Skeletal muscle tissue (tissue), 4 donors: ENCODE measurements around the gene SLC12A7. TPM values are rescaled to one million over a fixed set of nuclear protein-coding genes. Genes with fewer than 3 reads are reported as not detected.

Source experiments
- H3K27ac ChIP-seq: one replicate; pipeline ENCODE4 v1.7.0; 2013; ENCODE audit warnings: mild to moderate bottlenecking, low read depth, low read length, inconsistent platforms
- H3K27me3 ChIP-seq, 3 donors: one replicate each; pipeline ENCODE4 v1.7.0; 2013; ENCODE audit warnings: low read length in 3 of 3; ENCODE audit not compliant: control insufficient read depth in 3 of 3, insufficient read depth in 3 of 3
- H3K36me3 ChIP-seq, 3 donors: one replicate each; pipeline ENCODE4 v1.7.0; 2013; ENCODE audit warnings: low read length in 3 of 3; ENCODE audit not compliant: control insufficient read depth in 3 of 3, insufficient read depth in 3 of 3
- H3K4me1 ChIP-seq, 3 donors: one replicate each; pipeline ENCODE4 v1.7.0; 2013; ENCODE audit warnings: low read length in 3 of 3, mild to moderate bottlenecking in 3 of 3; ENCODE audit not compliant: control insufficient read depth in 3 of 3, insufficient read depth in 3 of 3
- H3K4me3 ChIP-seq, 3 donors: one replicate each; pipeline ENCODE4 v1.7.0; 2013; ENCODE audit warnings: low read length in 3 of 3
- H3K9ac ChIP-seq, 3 donors: one replicate each; pipeline ENCODE4 v1.7.0; 2013; ENCODE audit warnings: low read length in 3 of 3, mild to moderate bottlenecking in 3 of 3, moderate library complexity in 2 of 3, low read depth in 1 of 3
- H3K9me3 ChIP-seq, 3 donors: one replicate each; pipeline ENCODE4 v1.7.0; 2013; ENCODE audit warnings: low read length in 3 of 3; ENCODE audit not compliant: control insufficient read depth in 3 of 3
- total RNA-seq: library from RNA; depleted of rRNA; stranded (reverse); fragments of >200 nt; gene quantifications from one replicate; pipeline ENCODE4 v1.2.3, GENCODE V29; 2014
- donor health status: Osteomylitis.

The SLC12A7 gene
- total RNA-seq, 1 donor from 2014 or later = 5.7 TPM

DNA sequence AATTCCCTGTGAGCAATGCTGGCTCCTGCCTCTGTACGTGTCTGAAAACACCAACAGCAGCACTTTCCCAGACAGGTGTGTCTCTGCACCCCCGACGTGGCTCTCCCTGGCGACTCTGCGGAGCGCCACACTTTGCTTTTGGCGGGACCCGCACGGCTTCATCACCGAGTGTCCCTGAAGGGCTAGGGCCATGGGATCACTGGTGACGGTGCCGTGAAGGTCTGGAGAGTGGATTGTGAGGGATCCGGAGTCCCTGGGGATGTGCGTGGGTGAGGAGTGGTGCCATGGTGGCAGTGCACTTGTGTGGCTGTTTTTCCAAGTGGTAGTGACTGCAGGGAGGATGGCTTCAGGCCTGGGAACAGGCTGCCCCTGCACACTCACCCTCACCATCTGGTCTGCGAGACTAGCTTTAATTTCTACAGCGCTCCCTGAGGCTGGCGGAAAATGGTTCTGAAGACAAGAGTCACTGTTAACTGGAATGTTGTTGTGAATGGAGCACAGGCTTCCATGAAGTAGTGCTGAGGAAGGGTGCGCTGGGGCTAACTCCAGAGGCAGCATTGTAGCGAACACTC lies 100.0 kb downstream of the SLC12A7 start:
- Histone ChIP-seq H3K36me3 (no peaks in the 10 kb centered on the region), H3K4me1 (peaks cover 3 to 11% (median 8%) of the 10 kb centered on the region in 3 donors), H3K27ac (no peak overlapping the region), H3K9me3 (no peaks in the 10 kb centered on the region), H3K4me3 (no peak overlapping the region), H3K27me3 (peaks cover 53 to 74% (median 69%) of the 10 kb centered on the region in 3 donors), H3K9ac (no peak overlapping the region)

DNA sequence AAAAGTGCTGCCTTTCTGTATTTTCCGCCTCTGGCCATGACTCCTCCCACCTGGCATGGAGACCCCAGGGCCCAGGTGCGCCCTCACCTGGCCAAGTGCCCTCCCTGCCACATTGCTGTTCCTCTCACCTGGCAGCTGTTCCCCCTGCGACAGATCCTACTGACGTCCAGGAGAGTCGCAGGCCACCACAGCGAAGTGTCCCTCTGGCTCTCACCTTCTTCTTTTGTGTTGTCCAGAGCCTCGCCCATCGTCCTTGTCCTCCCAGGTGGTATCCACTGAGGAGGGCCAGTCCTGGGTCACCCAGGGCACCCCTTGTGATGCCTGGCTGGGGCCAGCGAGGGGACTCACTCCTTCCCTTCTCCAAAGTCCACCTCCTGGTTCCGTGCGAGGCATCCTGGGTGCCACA lies 100.6 kb downstream of the SLC12A7 start:
- no peak overlapping the region for H3K4me3 ChIP-seq
- no peak overlapping the region for H3K9ac ChIP-seq
- H3K4me1 ChIP-seq = peaks cover 3 to 11% (median 8%) of the 10 kb centered on the region in 3 donors
- peaks cover 57 to 72% (median 68%) of the 10 kb centered on the region in 3 donors for H3K27me3 ChIP-seq
- no peaks in the 10 kb centered on the region for H3K9me3 ChIP-seq
- H3K36me3 ChIP-seq = no peaks in the 10 kb centered on the region
- H3K27ac ChIP-seq = no peak overlapping the region

DNA sequence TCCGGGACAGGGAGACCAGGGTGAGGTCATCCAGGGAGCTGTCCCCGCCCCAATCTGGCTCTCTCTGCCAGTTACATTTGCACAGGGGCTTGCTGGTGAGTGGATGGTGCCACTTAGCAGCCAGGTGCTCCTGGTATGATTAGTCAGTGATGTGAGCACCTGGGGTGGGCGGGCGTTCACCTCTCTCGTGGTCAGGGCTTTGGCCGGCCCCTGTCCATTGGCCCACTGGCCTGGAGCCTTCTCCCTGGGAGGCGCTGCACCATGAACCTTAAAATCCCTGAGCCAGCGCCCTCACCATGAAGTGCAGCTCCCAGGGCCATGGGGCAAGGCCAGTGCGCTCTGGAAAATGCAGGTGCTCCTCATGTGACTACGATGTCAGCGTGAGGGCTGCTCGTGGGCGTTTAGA lies 101.2 kb downstream of the SLC12A7 start:
- Histone ChIP-seq H3K9me3 (no peaks in the 10 kb centered on the region), H3K27ac (no peak overlapping the region), H3K27me3 (peaks cover 57 to 72% (median 68%) of the 10 kb centered on the region in 3 donors), H3K4me1 (peaks cover 5 to 11% (median 8%) of the 10 kb centered on the region in 3 donors), H3K4me3 (no peak overlapping the region), H3K36me3 (no peaks in the 10 kb centered on the region), H3K9ac (no peak overlapping the region)

DNA sequence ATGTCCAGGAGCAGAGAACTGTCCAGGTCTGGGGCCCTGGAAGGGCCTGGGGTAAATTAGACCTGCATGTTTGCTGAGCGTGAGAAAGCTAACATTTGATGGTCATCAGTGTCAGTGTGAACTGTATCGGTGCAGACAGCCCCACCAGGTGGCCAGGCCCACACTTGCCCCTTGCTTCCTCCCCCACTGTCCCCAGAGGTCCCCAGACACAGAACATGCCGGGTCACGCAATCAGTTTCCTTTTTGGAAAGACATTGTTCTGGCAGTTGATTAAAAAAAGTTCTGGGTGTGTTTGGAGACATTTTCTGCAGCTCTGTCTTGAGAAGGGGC lies 101.7 kb downstream of the SLC12A7 start:
- peak overlapping the region in 1 of 3 donors; percentile 13 for H3K4me3 ChIP-seq
- peaks cover 7 to 15% (median 8%) of the 10 kb centered on the region in 3 donors for H3K4me1 ChIP-seq
- no peaks in the 10 kb centered on the region for H3K9me3 ChIP-seq
- no peak overlapping the region for H3K9ac ChIP-seq
- no peaks in the 10 kb centered on the region for H3K36me3 ChIP-seq
- peaks cover 62 to 74% (median 69%) of the 10 kb centered on the region in 3 donors for H3K27me3 ChIP-seq
- H3K27ac ChIP-seq = no peak overlapping the region

DNA sequence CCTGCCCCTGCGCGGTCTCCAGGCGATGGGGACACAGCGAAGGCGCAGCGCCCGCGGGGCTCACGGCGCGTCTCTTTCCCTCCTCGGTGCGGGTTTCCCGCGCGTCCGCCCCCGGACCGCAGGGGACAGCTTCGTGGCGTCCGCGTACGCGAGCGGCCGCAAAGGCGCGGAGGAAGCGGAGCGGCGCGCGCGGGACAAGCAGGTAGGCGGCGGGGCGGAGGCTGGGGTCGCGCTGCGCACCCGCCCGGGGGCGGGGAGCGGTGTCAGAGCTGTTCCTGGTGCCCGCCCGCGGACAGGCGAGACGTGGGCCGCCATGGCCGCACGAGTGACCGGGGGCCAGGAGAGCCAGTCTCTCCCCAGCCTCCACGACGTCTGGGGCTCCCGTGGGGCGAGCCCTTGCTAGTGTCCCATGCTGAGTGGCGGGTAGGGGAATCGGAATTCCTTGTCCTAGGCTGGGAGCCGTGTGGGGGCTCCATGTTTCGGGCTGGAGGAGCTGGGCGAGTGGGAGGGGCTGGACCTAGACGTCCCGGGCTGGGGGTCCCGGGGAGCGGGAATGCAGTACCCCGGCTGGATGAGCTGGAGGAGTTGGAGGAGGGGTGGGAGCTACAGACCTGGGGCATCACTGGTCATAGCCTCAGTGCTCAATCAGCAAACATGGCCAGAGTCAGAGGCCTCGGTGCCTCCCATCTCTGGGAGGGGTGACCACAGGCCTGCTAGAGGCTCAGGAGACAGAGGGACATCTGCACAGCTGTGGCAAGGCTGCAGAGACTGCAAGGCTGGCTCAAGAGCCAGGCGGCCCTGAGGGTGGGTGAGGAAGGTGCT lies 102.3 kb downstream of the SLC12A7 start:
- Histone ChIP-seq H3K4me3 (peak overlapping the region in 1 of 3 donors; percentile 13), H3K27ac (no peak overlapping the region), H3K4me1 (peaks cover 8 to 16% (median 8%) of the 10 kb centered on the region in 3 donors), H3K9ac (peak overlapping the region in 1 of 3 donors; percentile 25), H3K27me3 (peaks cover 65 to 74% (median 67%) of the 10 kb centered on the region in 3 donors), H3K9me3 (no peaks in the 10 kb centered on the region), H3K36me3 (no peaks in the 10 kb centered on the region)

DNA sequence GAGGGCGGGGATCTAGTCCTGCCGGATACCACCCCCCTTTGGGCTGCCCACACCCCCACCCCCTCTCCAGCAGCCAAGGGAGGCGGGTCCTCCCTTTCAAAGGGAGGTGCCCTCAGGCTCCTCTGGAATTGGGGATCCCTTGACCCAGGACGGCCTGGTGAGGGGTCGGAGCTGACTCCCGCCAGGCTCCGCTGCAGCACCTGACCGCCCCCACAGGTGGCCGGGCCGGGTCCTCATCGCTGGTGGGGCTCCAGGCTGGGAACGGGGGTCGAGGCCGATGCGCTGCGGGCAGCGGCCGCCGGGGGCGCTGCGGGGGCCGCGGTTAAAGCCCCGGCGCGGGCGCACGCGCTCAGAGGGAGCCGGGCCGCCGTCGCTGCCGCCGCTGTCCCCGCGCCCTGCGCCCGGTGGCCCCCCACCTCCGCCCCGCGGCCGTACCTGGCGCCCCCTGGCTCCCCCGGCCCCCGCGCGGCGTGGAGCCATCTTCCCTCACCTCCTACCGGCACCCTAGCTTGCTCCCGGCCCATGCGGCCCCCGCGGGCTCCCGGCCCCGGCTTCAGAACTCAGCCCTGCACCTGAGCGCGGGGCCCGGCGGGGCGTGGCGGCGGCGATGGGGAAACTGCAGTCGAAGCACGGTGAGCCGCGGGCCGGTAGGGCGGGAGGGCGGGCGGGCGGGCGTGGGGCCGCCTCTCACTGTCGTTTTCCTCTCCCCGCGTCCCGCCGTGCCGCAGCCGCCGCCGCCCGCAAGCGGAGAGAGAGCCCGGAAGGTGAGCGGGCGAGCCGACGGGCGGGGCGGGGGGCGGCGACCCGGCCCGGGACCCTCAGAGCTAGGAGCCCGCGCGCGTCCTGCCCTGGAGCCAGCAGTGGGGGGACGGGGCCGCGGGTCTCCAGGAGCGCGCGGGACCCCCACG lies 103.2 kb downstream of the SLC12A7 start, which contains the start of gene NKD2:
Gene NKD2, plus strand, starts transcription at position 352 of the 908 bp plus-strand sequence. Its CDS starts 256 bp downstream, at position 608.
- H3K4me1 ChIP-seq = peaks cover 12 to 22% (median 14%) of the 10 kb centered on the region in 3 donors
- H3K9me3 ChIP-seq = no peaks in the 10 kb centered on the region
- no peaks in the 10 kb centered on the region for H3K36me3 ChIP-seq
- peak within 1 kb of the TSS in 1 of 3 donors; percentile 25 for H3K9ac ChIP-seq
- no peak within 1 kb of the TSS for H3K4me3 ChIP-seq
- no peak within 1 kb of the TSS for H3K27ac ChIP-seq
- peaks cover 70 to 81% (median 70%) of the 10 kb centered on the region in 3 donors for H3K27me3 ChIP-seq

DNA sequence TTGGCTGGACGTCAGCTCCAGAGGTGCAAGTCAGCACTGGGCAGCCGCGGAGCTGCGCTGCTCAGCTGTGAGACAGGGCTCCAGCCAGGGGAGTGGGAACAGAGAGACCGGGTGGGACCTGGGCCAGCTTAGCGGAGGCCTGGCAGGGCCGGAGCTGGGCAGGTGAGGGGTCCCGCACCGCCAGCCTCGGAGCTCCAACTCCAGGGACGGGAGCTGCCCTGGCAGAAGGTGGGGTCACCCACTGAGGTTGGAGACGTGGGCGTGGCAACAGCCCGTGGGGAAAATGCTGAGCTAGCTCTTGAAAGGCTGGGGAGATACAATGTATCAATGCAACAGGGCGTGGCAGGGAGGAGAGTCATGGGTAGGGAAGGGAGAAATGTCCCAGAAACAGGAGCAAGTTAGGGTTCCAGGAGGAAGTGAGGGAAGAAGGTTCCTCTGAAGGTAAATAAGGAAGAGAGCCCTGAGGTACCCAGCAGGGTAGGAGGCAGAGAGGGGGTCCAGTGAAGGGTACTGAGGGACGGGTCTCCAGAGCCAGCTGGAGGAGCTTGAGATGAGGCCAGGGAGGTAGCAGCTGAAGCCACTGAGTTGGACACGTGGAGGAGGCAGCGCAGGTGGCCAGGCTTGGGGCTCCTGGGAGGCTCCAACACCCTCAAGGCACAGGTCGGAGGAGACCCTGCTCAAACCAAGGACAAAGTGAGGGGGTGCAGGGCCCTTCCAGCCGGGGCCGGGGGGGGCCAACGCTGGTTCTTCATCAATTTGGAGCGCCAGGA lies 104.0 kb downstream of the SLC12A7 start:
- H3K27ac ChIP-seq = no peak overlapping the region
- H3K36me3 ChIP-seq = no peaks in the 10 kb centered on the region
- no peak overlapping the region for H3K9ac ChIP-seq
- H3K27me3 ChIP-seq = peaks cover 69 to 79% (median 74%) of the 10 kb centered on the region in 3 donors
- peaks cover 15 to 26% (median 18%) of the 10 kb centered on the region in 3 donors for H3K4me1 ChIP-seq
- H3K9me3 ChIP-seq = no peaks in the 10 kb centered on the region
- H3K4me3 ChIP-seq = no peak overlapping the region

DNA sequence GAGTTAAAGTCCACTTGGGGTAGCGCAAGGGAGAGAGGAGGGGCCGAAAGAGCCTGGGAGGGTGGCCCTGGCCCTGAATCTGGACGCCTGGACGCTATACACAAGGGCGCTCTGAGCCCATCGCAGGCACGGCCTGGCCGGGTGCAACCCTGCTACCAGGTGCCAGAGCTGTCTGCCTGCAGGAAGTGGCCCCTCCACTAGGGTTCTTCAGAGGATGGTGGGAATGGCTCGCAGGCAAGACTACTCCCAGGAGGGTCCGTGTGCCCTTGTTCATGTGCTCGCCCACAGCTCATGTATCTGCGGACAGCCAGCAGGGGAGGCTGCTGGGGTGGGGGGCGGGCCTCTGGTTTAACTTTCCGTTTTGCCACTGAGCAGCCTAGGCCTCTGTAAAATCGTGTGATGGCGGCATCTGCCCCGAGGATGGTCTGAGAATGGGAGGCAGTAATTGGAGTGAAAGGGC lies 104.6 kb downstream of the SLC12A7 start:
- Histone ChIP-seq H3K4me3 (no peak overlapping the region), H3K9ac (no peak overlapping the region), H3K27ac (no peak overlapping the region), H3K4me1 (peaks cover 15 to 26% (median 18%) of the 10 kb centered on the region in 3 donors), H3K9me3 (no peaks in the 10 kb centered on the region), H3K27me3 (peaks cover 66 to 77% (median 72%) of the 10 kb centered on the region in 3 donors), H3K36me3 (no peaks in the 10 kb centered on the region)

DNA sequence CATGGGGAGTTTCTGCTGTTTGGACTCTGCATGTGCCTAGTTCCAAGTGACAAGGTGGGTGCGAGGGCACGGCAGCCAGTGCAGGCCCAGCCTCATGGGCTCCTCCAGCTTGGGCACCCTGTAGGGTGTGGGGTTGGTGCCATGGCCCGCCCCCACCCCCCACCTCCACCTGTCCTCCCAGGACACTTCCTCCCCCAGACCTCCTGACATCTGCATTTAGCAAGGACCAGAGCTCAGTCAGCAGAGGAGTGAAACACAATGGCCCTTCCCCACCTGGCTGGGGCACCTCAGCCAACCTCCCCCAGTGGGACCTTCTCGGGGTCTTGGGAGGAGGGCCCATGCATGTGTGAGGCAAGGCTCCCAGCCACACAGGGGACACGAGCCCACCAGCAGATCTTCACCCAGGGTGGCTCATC lies 105.2 kb downstream of the SLC12A7 start:
- H3K27me3 ChIP-seq = peaks cover 65 to 71% (median 67%) of the 10 kb centered on the region in 3 donors
- H3K9me3 ChIP-seq = no peaks in the 10 kb centered on the region
- no peaks in the 10 kb centered on the region for H3K36me3 ChIP-seq
- no peak overlapping the region for H3K4me3 ChIP-seq
- no peak overlapping the region for H3K27ac ChIP-seq
- H3K9ac ChIP-seq = no peak overlapping the region
- H3K4me1 ChIP-seq = peaks cover 15 to 26% (median 18%) of the 10 kb centered on the region in 3 donors
